Dedifferentiated amniotic fluid mesenchymal stem cell (primary cell): ENCODE results near the gene PRPF6.
"Not testable (repeated sequence)": the region's sequence is repeated elsewhere in the genome, so short reads cannot be mapped to it uniquely, and the experiment has no call there.

Experiments used
- DNase-seq: peaks from one replicate; pipeline ENCODE4 v3.0.0-alpha.2; 2016; ENCODE audit errors: extremely low spot score

PRPF6 gene

GRCh38 chr20:64012385-64013154, 31.6 kb downstream of the PRPF6 start:
- not testable (repeated sequence) for DNase-seq

DNA sequence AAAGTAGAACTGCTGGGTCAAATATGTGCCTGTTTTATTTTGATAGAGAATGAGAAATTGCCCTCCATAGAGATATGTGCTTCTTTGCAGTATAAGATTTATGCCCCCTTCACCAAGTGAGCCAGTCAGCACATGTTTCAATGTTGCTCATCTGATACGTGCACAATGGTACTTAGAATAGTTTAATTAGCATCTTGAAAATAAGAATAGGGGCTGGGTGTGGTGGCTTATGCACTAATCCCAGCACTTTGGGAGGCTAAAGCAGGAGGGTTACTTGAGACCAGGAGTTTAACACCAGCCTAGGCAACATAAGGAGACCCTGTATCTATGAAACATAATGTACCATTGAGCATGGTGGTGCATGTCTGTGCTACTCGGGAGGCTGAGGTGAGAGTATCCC, 34.7 kb downstream of the PRPF6 start:
- no peak for DNase-seq

DNA sequence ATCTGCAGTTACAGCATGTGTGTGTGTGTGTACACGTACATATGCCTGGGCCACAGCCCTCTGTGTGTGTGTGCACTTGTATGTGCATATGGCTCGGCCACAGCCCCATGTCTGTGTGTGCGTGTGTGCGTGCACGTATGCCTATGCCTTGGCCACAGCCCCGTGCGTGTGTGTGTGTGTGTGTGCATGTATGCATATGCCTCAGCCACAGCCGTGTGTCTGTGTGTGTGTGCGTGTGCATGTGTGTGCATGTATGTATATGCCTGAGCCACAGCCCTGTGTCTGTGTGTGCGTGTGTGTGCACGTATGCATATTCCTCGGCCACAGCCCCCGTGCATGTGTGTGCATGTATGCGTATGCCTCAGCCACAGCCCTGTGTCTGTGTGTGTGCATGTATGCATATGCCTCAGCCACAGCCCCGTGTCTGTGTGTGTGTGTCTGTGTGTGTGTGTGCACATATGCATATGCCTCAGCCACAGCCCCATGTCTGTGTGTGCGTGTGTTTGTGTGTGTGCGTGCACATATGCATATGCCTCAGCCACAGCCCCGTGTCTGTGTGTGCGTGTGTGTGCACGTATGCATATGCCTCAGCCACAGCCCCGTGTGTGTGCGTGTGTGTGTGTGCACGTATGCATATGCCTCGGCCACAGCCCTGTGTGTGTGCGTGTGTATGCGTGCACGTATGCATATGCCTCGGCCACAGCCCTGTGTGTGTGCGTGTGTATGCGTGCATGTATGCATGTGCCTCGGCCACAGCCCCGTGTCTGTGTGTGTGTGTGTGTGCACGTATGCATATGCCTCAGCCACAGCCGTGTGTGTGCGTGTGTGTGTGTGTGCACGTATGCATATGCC, 40.4 kb downstream of the PRPF6 start:
- no peak for DNase-seq

GRCh38 chr20:64022671-64023360, 41.9 kb downstream of the PRPF6 start:
- no peak for DNase-seq

DNA sequence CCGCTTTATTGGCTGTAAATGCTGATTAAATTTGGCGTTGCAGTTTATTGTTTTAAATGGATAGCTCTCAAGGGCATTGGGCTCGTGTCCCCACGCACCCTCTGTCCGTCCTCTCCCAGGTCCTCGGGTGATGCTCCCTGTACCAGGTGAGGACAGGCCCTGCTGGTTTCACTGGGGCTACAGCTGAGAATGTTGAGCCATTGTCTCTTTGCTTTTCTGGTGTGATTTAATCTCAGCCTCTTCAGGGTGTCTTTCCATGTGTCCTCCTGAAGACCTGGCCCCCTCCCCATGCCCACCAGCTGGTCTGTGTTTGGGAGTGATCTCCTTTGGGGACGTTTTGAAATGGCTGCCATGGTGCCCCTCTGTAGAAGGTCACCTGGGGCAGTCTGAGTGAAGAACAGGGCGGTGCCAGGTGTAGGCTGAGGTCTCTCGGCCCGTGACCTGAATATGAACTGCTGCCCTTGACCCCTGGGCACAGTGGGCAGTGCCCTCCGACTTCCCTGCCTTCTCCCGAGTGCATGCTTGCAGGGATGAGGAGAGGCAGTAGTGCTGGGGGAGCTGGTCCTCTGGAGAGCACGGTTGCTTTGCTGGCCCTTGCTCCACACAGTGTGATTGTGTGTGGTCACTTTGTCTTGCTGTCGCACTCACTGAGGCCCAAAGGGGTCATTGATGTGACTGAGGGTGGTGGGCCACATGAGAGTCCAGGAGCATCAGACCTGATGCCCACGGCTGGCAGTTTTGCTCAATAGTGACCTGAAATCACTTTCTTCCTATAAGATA, 42.6 kb downstream of the PRPF6 start:
- no peak for DNase-seq

DNA sequence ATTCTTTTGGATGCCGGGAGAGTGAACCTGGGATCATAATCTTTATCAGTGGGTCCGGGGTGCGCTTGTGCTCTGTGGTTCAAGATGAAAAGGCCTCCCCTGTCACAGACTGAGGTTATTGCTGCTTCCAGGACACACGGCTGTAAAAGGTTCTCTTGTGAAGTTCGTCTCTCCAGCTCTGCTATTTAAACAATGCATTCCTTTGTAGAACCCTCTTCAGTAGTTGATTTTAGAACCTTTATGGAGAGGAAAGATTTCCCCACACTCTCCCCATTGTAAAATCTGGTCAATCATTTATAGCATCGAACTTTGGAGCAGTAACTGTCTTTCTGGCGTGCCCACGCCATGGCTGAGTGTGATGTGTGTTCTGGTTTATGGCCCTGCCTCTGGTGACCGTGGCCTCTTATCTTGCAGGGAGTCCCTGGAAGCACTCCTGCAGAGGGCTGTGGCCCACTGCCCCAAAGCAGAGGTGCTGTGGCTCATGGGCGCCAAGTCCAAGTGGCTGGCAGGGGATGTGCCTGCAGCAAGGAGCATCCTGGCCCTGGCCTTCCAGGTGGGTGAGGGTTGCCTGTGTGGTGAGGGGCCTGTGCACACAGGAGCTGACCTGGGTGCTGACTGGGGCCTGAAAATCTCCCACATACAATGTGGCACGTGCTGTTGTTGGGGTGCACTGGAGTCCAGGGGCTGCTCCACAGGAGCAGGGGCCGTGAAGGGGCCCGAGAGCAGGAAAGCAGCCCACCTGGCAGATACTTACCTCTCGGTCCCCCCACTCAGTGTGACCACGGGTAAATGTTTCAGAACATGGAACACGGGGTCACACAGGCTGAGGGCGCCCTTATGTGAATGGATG, 43.4 kb downstream of the PRPF6 start:
- no peak for DNase-seq

DNA sequence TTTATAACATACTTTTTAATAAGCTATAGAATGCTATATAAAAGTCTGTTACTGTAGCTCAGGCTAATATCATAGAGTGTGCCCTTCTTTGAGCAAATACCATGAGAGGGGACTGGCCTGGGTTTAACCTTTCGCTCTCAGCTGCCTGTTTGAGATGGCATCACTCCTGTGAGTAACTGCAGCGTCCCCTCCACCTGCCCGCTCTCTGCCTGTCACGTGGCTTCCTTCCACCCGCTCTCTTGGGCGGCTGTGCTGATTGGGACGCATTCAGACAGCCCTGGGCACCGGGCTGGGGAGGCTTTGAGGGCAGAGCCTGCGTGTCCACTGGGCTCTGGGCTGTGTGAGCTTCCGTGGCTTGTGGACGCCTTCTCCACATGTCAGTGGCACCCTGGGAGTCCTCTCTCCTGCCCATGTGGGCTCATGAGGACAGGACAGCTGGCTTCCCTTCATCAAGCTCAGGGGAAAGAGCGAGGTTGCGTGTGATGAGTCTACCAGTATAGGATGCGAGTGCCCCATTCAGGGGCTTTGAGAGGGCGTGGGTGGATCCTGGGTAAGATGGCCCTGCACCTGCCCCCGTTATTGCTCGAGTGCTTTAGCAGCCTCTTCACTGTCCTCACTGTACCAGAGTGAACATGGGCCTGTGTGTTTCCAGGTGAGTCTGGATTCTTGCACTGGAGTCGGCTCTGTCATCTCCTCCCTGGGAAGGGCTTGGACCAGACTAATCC, 44.3 kb downstream of the PRPF6 start:
- no peak for DNase-seq

GRCh38 chr20:64025826-64026412, 45.0 kb downstream of the PRPF6 start:
- DNase-seq = no peak

DNA sequence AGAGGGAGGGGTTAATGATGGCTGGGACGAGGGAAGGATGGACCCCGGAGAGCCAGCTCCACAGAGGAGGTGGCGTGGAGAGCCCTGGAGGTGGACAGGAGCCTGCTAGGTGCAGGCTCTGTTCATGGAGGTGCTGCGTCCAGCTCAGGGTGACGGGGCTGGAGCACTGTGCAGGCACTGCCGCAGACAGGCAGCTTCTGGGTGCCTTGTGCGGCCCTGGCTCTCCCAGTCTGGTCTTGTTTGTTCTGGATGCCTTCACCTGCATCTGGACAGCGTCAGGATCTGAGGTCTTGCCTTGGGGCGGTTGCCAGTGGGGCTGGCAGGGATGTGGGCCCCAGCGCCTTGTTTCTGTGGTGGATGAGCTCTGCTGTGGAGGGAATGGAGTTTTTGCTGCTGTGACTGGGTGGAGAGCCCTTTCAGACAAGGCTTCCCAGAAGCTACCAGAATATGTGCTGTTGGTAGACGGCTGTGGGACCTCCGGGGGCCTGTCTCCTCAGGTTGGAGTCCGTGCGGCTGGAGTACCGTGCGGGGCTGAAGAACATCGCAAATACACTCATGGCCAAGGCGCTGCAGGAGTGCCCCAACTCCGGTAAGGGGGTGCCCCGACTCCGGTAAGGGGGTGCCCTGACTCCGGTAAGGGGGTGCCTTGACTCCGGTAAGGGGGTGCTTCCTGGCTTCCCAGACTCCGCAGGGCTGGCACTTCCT, 47.2 kb downstream of the PRPF6 start:
- no peak for DNase-seq

DNA sequence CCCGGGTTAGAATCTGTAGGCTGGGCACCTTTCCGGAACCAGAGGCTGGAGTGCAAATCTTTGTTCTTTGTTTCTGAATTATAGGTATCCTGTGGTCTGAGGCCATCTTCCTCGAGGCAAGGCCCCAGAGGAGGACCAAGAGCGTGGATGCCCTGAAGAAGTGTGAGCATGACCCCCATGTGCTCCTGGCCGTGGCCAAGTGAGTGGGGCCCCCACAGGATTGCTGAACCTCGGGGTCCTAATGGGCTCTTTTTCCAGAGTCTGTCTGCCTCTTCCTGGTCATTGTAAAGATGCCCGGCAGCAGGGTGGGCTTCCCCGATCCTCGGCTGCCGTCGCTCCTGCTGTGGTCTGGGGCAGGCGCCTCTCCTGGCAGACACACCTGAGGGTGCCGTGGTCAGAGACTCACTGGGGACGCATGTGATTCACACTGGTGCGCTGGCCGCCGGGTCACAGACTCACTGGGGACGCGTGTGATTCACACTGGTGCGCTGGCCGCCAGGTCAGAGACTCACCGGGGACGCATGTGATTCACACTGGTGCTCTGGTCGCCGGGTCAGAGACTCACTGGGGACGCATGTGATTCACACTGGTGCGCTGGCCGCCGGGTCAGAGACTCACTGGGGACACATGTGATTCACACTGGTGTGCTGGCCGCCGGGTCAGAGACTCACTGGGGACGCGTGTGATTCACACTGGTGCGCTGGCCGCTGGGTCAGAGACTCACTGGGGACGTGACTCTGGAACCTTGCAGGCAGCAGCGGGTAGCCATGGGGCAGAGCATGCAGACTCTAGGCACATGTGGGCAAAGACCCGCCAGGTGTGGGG, 48.6 kb downstream of the PRPF6 start:
- DNase-seq = no peak

DNA sequence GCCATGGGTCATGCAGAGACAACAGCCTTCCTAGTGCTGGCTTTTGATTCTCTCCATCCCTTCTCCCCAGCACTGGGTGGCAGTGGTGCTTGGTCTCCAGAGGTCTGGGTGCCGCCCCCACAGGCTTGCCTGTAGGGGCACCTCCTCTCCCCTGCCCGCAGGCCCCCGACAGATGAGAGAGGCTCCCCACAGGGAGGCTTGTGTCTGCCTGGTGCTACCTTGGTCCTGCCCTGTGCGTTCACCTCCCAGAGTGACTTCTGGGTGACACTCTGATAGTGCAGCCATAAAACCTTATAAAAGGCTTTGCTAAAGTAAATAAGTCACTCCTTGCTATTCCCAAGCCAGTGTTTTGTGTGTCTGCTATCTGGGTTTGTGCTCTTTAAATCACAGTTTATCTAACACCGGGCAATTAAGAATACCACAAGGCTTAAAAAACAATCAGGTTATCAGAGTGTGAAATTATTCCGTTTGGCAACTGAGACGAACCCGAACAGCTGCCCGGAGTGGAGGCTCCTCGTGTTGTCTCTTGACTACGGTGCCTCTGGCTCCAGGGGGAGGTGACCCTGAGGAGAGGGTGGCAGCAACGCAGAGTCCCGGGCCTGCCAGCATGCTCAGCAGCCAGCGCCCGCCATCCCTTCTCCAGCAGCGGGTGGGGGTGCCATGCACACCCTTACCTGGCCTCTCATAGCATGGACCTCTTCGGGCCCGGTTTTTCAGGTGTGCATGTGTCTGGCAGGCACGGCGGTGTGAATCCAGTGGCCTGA, 49.6 kb downstream of the PRPF6 start:
- no peak for DNase-seq

GRCh38 chr20:64031822-64032314, 50.9 kb downstream of the PRPF6 start:
- DNase-seq = no peak

GRCh38 chr20:64032706-64033624, 52.0 kb downstream of the PRPF6 start:
- no peak for DNase-seq

DNA sequence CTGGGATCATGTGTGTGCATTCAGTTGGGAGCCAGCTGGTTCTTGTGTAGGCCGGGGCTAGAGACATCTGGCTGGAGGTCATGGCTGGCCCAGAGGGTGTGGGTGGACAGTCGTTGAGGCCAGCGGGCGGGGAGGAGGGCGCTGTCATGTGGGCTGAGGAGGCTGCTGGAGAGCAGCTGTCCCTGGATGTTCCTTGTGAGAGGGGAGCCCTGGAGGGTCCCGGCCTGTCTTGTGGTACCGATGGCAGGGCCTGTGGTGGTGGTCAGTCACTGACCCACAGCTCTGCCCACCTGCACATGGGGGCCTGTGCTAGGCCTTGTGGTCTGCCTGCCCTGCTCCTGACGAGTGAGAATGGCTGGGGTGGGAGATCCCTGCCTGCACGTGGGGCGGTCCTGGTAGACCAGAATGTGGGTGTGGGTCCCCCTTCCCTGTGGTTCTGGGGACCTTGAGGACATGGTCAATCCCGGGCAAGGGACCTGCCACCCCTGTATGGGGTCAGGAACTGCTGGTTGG, 53.1 kb downstream of the PRPF6 start:
- DNase-seq = no peak

- no peak for DNase-seq
These were observed 54.4 kb downstream of the PRPF6 start for GRCh38 chr20:64035066-64035932.
